DMS153 treated with DMSO at 0.1 percent for 48 hours (cell line): ENCODE data around the gene SLC35G3.
A peak's percentile ranks its signal among the peaks of the same experiment; 100 is the strongest.
"Not testable (repeated sequence)": the region's sequence is repeated elsewhere in the genome, so short reads cannot be mapped to it uniquely, and the experiment has no call there.

Experiments
- DNase-seq: peaks from one replicate; lab custom pipeline; 2025; ENCODE audit not compliant: unreplicated experiment; lab: John Stamatoyannopoulos, UW

SLC35G3 gene

DNA sequence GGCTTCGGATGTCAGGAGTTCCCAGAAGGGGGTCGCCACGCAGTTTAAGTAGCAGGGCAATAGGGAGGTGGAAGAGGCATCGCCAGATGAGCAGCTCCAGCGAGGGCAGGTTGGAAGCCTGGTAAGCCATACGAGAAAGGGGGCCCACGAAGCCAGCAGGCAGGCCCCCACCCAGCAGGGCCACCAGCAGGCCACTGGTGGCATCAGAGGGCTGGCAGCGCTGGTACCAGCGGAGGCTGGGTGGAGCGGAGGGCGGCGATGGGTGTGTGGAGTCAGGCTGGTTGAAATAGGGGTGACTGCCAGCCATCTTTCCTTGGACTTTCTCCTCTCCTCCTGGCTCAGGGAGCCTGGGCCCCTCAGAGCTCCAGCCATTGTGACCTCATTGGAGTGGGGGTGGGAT is at the start of gene SLC35G3:
Gene SLC35G3, minus strand, starts transcription at position 393 of the 400 bp plus-strand sequence. Its CDS starts 86 bp downstream, at position 307.
- DNase-seq, result not testable (repeated sequence)

DNA sequence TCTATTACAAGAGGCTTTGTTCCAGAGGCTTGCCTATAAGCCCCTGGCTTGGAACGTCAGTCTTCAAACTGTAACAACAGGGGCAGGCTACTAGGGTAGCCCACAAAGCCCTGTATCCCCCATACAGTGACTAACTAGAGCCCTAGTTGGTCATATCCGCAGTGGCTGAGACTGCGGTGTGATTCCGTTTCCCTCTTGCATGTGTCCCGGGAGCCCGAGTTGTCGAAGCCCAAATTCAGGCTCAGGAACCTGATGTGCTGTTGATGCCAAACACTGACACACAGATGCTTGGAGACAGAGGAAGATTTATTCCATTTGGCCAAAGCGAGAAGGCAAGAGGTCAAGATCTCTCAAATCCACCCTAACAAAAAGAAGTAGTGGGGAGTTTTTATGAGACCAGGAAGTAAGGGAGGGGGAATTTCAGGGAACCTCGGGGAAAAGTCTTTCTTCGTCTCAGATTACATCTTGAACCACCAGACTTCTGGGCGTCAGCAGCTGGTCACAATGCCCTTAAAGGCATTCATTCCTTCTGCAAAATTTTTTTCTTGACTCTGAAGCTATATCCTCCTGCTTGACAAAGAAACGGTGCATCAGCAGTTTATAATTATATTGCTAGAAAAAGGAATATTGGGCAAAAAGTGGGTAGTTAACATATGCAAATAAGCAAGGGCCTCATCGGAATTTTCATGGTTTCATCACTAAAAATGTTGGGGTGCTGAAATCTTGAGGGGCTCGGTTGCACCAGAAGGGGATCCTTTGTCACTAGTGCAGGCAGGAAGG is 49.6 kb upstream of the SLC35G3 start:
- DNase-seq, result no peak

DNA sequence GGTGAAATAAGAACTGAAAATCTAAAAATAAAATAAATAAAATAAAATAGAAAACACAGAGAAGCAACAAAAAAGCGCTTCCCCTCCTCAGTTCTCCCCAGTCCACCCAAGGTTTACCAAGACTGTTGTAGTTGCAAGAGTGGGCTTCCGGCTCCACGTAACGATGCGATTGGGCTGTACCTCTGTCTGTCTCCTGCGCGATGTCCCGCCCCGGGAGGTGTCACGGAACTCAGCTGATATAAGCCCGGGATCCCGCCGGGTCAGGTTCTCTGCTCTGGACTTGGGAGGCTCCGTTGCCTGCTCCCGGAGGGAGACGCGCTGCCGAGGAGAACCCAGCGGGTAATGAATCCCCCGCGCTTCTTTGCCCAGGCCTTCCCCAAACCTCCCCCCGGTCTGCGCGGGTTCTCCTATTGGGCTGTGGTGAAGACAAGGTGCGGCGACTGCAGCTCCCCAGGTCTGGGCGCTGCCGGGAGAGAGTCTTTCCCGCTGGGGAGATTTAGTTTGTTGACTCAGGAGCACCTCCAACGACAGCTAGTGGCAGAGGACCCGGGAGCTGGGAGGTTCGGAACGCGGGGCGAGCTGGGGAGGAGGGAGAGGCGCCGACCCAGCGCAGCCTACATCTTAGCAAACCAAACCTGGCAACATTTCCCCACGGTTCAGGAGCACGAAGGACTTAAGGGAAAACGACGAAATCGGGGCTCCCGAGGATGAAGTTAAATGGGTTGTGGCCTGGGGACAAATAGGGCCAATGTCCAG is 48.8 kb upstream of the SLC35G3 start, which contains the start of gene SLFN5:
Gene SLFN5, plus strand, starts transcription at position 268 of the 756 bp plus-strand sequence. CDS start 15,619 bp downstream, outside the sequence.
- DNase-seq, result peak; percentile 75

DNA sequence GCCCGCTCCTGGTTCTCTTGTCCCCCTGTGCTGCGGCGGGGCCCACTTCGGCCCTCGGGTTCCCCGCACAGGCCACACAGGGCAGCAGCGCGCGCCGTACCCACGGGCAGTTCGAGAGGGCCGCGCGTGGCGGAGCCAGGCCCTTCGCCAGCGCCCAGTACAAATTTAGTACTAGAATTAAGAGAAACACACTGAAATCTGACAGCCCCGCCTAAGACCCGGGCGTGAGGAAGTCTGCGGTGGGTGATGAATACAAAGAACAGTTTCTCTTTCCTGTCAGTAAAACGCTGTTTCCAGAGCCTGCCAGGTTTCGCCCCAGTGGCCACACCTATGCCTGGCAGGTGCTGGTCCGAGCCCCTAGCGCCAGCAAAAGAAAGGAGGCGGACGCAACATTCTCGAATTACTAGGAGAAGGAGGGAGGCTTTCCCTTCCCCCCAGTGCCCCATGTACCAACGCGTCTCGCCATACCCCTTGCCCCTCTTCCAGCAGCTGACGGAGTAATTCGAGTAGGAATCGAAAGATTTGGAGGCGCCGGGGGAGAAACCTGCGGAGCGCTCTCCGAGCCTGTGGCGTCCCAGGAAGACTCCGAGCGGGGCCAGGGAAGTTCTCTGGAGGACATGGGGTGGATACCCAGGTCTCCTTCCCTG is 48.1 kb upstream of the SLC35G3 start:
- DNase-seq, result peak; percentile 65

DNA sequence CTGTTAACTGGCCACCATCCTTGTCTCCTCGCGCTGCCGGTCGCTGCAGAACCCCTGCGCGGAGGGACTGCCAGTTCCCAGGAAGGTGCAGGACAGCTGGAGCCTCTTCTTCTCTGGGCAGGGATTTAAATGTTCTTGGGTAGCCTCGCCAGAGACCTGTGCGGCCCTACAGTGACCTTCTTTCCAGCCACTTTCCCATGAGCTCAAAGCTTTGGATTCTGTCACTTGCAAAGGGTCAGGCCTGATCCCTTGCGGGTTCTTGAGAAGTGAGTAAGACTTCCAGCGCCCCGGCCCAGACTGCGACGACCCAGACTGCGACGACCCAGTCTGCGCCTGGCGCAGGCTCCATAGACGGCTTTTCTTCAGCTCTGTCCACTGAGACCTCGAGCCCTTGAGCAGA is 47.3 kb upstream of the SLC35G3 start:
- DNase-seq, result no peak

DNA sequence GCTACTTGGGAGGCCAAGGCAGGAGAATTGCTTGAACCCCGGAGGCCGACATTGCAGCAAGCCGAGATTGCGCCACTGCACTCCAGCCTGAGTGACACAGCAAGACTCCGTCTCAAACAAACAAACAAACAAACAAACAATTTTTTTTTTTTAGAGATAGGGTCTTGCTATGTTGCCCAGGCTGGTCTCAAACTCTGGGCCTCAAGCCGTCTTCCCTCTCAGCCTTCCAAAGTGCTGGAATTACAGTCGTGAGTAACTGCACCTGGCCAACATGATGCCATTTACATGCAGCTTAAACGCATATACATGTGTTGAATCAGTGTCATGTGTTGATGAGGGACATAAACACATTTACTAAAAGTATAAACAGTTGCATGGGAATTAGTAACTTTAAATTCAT is 46.7 kb upstream of the SLC35G3 start:
- DNase-seq, result no peak

DNA sequence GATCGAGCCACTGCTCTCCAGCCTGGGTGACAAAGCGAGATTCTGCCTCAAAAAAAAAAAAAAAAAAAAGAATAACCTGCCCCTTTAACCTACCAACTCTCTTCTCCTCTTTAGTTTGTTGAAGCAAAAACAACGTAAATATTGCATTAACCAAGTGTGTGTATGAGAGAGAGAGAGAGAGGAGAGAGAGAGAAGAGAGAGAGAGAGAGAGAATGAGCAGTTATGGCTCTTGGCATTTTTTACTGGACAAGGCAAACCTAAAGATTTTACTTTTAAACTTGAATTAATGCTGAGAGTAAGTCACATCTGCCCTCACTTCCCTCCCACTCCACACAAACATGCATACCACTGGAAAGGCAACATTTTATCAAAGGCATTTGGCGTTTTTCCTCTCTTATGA is 45.6 kb upstream of the SLC35G3 start:
- DNase-seq, result no peak

DNA sequence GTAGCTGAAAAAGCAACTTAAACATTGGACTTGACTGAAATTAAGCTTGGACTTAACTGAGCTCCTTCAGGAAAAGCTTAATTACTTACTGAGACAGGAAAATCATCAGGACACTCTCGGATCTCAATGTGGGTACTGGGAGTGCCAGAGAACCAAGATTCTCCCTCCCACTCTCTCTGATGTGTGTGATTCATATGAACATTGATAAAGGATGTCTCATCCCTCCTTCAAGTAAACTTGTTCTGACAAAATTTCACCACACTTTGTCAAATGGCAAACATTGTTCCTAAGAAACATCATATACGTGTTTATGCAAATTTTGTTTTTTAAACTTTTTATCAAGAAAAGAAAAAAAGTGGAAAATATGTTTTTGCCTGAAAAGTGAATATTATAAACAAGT is 44.6 kb upstream of the SLC35G3 start:
- no peak for DNase-seq

DNA sequence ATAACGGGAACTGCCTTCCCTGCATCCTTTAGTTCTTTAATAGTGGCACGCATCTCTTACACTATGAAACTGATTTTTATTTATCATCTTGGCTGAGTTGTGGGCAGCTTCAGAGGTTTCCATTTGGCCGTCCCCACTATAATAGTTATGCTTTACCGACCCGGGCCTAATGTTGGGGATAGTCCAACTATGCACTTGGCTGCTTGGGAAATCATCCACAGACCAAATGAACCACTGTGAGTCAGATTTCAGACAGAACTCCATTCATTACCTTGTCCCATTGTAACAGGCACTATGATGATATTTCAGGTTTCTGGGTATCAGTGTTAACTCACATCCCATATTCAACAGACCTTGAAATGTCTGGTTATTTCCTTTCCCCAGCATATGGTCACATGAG is 42.6 kb upstream of the SLC35G3 start:
- no peak for DNase-seq

DNA sequence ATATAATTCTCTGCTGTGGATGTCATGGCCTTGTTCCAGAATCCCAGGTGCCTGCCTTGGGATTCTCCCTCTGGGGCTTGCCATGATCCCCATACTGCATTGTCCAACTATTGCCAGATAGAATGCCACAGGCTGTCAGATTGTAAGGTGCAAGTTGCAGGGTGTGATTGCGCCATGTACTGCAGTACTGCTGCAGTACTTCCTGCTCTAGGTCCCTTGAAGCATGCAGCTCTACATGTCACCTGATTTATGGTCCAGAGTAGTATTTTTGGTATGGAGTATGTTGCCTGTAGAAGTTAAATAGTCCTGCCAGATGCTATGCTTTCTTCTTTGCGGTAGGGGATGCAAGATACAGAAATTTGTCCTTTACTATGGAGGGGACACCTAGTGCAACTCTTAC is 41.7 kb upstream of the SLC35G3 start:
- DNase-seq, result no peak

DNA sequence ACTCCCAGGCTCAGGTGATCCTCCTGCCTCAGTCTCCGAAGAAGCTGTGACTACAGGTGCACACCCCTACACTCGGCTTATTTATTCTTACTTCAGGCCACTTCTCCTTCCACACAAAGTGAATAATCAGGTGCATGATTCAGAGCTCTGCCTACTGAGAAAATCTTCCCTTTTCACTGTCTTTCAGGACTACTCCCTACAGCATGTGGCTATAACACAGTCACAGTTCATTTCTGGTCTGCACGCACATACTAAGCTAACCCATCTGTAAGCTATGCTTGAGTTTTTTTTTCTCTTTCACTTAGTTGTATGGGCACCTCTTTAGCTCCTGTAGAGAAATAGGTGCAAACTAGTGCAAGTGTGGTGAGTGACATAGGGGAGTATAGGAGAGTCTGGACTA is 41.1 kb upstream of the SLC35G3 start:
- no peak for DNase-seq

DNA sequence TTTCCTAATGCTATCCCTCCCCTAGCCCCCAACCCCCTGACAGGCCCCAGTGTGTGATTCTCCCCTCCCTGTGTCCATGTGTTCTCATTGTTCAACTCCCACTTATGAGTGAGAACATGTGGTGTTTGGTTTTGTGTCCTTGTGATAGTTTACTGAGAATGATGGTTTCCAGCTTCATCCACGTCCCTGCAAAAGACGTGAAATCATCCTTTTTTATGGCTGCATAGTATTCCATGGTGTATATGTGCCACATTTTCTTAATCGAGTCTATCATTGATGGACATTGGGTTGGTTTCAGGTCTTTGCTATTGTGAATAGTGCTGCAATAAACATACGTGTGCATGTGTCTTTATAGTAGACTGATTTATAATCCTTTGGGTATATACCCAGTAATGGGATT is 40.1 kb upstream of the SLC35G3 start:
- DNase-seq, result not testable (repeated sequence)

DNA sequence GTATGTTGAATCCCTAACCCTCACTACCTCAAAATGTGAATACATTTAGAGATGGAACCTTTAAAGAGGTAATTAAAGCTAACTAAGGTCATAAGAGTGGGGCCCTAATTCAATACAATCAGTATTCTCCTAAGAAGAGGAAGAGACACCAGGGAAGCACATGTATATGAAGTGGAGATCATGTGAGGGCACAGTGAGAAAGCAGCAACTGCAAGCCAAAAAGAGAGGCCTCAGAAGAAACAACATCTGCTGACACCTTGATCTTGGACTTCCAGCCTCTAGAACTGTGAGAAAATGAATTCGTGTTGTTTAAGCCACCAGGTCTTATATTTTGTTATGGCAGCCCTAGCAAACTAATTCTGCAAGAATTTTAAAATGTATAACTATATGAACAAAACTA is 35.4 kb upstream of the SLC35G3 start:
- DNase-seq, result no peak

DNA sequence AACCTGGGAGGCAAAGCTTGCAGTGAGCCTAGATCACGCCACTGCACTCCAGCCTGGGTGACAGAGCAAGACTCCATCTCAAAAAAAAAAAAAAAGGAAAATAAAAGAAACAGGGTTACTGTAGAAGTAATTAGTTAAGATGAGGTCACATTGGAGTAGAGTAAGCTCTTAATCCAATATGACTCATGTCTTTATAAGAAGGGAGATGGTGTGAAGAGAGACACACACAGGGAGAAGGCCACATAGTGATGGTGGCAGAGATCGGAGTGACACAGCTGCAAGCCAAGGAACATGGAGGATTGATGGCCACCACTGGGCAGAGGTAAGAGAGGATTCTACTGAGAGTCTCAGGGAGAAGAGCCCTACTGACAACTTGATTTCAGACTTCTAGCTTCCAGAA is 33.4 kb upstream of the SLC35G3 start:
- no peak for DNase-seq

DNA sequence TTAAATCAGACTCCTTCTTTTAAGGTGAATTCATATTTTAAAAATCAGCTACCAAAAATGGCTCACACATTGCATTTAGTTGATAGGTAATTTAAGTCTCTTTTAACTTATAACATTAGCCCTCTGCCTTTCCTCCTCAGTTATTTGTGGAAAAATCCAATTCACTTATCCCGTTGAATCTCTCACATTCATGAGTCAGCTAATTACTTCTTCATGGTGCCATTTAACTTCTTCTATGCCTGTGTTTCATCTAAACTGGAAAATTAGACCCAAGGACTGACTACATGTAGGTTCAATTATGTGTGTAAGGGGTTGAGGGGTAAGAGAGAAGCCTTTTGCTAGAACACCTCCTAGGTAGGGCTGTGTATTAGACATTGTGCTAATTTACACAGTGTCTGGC is 30.2 kb upstream of the SLC35G3 start:
- DNase-seq, result no peak

DNA sequence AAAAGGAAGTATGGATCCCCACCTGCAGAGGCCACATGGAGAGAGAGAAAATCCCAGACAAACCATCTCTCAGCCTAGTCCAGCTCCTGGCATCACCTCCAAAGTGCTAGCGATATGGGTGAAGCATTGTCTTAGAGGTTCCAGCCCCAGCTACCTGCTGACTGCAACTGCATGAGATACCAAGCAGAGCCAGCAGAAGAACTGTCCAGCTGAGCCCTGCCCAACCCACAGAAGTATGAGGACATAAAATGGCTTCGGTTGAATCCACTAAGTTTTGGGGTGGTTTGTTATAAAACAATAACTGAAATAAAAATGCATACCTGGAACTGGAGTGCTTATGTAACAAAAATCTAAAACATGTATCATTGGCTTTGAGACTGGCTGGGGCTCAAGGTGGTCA is 28.3 kb upstream of the SLC35G3 start:
- no peak for DNase-seq

DNA sequence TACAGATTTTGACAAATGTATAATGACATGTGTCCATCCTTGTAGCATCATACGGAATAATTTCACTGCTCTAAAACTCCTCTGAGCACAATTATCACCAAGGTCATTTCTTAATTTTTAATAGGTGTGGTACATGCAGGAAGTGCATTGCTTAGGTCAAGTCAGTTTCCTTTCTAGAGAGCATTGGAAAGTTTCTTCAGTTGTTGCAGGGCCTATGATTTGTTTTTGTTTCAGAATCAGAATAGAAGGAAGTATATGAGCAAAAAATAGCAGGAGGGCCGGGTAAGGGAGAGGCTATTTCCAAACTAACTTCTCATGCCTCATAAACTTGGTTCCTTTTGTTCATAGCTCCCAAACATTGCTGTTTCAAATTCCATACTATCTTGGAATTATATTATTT is 24.7 kb upstream of the SLC35G3 start:
- DNase-seq, result no peak

DNA sequence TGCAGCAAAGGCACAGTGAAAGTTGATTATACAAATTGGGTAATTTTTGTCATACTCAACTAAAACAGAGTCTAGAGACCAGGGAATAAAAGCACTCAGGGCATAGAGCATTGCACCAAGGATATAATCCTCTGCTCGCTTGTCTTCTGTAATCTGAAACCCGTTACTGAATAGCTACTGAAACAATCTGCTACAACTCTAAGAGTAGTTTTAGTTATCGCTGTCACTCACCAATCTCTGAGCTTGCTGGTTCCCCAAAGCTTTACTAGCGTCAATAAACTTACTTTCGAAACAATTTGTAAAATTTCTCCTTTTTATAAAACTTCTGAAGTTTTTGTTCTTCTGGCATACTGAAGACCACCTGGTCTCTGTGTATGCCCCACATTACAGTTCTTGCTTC is 22.9 kb upstream of the SLC35G3 start:
- DNase-seq, result no peak

DNA sequence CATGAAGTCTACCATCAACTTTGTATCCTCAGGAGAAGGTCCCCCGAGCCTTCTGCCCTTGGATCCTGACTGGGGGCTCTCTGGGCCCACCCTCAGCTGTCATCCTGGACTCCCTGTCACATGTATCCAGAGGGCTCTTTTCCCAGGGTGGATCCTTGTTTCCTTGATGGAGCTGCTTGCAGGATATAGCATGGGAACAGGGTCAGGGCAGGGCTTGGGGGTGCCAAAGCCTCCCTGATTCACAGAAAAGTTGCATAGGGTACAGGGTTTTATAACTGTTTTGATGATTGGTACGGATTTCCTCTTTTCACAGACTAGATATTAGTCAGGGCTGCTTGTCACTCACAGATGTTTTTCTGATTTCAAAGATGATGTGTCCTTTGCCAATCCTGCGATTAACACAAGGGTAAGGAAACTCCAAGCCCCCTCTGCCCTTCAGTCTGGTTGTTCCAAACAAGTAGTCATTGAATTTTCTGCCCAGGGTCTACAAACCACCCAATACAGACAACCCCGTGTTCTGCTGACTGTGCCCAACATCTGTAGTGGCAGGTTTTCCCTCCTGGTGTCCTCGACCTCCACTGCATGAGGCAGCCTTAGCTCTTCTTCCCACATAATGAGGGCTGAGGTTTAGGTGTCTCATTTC is 20.6 kb upstream of the SLC35G3 start:
- no peak for DNase-seq

DNA sequence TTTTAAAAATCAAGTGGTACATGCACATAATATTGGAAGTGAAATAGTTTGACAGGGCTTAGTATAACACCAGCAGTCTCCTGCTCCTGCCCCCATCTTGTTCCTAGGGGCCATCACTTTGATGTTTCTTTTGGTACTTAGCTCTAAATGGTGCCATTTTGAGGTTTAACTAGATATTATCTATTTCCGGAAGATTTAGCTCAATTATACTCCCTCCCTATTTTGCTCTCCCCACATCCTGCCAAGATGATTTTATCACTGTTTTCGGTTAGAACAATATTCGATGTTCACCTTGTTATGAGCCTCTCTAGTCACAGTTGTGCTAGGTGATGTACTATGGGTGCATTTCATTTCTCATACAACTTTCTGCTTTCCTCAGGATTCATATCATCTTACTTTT is 20.0 kb upstream of the SLC35G3 start:
- DNase-seq, result no peak

DNA sequence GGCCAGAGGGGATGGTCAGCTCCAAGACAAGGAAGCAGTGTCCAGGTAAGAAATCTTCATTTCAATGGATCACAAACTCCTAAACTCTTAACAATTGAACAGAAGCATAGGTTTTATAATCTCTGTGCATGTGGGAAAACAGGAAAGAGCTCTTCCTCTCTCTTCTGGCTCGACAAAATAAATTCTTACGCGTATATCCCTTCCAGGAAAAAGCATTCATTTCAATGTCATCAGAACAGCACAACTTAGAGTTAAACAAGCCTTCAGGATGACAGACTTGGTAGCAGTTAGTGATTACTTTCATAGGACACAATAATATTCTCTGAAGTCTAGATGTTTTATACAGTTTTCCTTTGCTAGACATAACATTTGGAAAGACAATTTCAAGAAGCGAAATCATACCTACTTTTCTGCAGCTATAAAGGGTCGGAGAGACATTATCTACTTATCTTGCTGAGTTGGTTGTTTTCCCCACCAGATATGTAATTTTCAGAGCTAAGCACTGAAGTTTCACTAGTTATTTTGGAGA is 19.3 kb upstream of the SLC35G3 start:
- no peak for DNase-seq
